Tibial artery (tissue), 4 donors: ENCODE results near the gene CYTH1.

Experiments used
- DNase-seq, 2 donors: peaks; one replicate each; pipeline ENCODE4 v3.0.0-alpha.2; 2019
- H3K27ac ChIP-seq, 2 donors: fragments of 200-600 bp; sonication (generic) in 1 of 2; 1 replicate in 1 of 2; 2 replicates in 1 of 2; pipeline ENCODE4 v1.5.1; 2018 to 2019; ENCODE audit warnings: mild to moderate bottlenecking in 1 of 2
- H3K27me3 ChIP-seq, 2 donors: fragments of 200-600 bp; sonication (generic) in 1 of 2; one replicate each; pipeline versions ENCODE4 v1.5.1 to v1.6.0; 2016 to 2019
- H3K36me3 ChIP-seq, 3 donors: fragments of 200-600 bp; sonication (generic) in 2 of 3; one replicate each; pipeline ENCODE4 v1.5.1; 2016 to 2019; ENCODE audit warnings: mild to moderate bottlenecking in 2 of 3
- H3K4me1 ChIP-seq, 4 donors: fragments of 200-600 bp; sonication (generic) in 2 of 4; 1 replicate in 3 of 4; 2 replicates in 1 of 4; pipeline ENCODE4 v1.5.1; 2016 to 2019
- H3K4me3 ChIP-seq, 2 donors: fragments of 200-600 bp; sonication (generic) in 1 of 2; 1 replicate in 1 of 2; 2 replicates in 1 of 2; pipeline ENCODE4 v1.5.1; 2018 to 2019; ENCODE audit warnings: mild to moderate bottlenecking in 2 of 2
- H3K9me3 ChIP-seq, 3 donors: fragments of 200-600 bp; sonication (generic) in 1 of 3; one replicate each; pipeline ENCODE4 v1.5.1; 2016 to 2019
- CTCF ChIP-seq, 2 experiments: fragments of 200-600 bp in 1 of 2; fragments of 450-650 bp in 1 of 2; IDR thresholded peaks; one replicate each; pipeline ENCODE4 v1.5.1; 2017 to 2019; ENCODE audit warnings: antibody characterized with exemption in 2 of 2, mild to moderate bottlenecking in 1 of 2, moderate library complexity in 1 of 2
- intact Hi-C: fragments of 100-400 bp; cut with DNase I; formaldehyde crosslinking; loops from one replicate; pipeline ENCODE4 v1.15.0; 2023; ENCODE audit warnings: low total_unique reads

Gene CYTH1

GRCh38 chr17:78798695-78799559 lies 16.9 kb upstream of the CYTH1 start:
- peak in 1 of 2 experiments; percentile 24 for TF ChIP-seq CTCF (IDR thresholded peaks at IDR 0.05)
- Histone ChIP-seq H3K4me1 (no peaks in the 10 kb centered on the region), H3K9me3 (no peaks in the 10 kb centered on the region), H3K36me3 (peaks cover 72 to 88% (median 85%) of the 10 kb centered on the region in 3 donors), H3K27ac (no peak overlapping the region), H3K27me3 (no peaks in the 10 kb centered on the region), H3K4me3 (no peak overlapping the region)
- no peak for DNase-seq
- intact Hi-C loops, result no loop called here

- peaks cover 63 to 88% (median 81%) of the 10 kb centered on the region in 3 donors for H3K36me3 ChIP-seq
- intact Hi-C loops, result no loop called here
These were observed 15.9 kb upstream of the CYTH1 start for GRCh38 chr17:78797691-78798585.

DNA sequence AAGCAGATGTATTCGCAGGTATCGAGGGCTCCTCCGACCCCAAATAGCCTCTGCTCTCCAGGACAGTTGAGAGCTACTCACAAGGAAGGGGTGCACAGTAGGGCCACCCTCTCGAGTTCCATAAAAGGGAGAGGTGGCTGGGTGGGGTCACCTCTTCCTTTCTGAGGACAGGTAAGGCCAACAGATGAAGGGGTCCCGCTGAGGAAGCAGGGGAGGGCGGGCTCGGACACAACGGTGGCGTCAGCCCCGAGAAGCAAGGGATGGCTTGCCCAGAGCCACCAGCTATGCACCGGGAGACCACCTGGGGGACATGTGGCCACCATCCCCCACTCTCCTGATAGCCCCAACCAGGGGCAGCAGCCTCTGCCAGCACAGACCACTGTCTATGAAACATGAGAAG lies 15.1 kb upstream of the CYTH1 start:
- no peak overlapping the region for H3K27ac ChIP-seq
- DNase-seq, result no peak
- H3K9me3 ChIP-seq, result no peaks in the 10 kb centered on the region
- H3K27me3 ChIP-seq, result no peaks in the 10 kb centered on the region
- no peak for TF ChIP-seq CTCF (IDR thresholded peaks at IDR 0.05)
- H3K4me1 ChIP-seq, result no peaks in the 10 kb centered on the region
- intact Hi-C loops, result no loop called here
- peaks cover 56 to 85% (median 74%) of the 10 kb centered on the region in 3 donors for H3K36me3 ChIP-seq
- no peak overlapping the region for H3K4me3 ChIP-seq

More at GRCh38 chr17:78797691-78798585, 15.9 kb upstream of the CYTH1 start:
- no peak overlapping the region for H3K27ac ChIP-seq
- no peak for DNase-seq
- no peaks in the 10 kb centered on the region for H3K27me3 ChIP-seq
- no peak for TF ChIP-seq CTCF (IDR thresholded peaks at IDR 0.05)
- H3K9me3 ChIP-seq, result no peaks in the 10 kb centered on the region
- H3K4me1 ChIP-seq, result no peaks in the 10 kb centered on the region
- no peak overlapping the region for H3K4me3 ChIP-seq

GRCh38 chr17:78796517-78796900 lies 14.4 kb upstream of the CYTH1 start:
- Histone ChIP-seq H3K27ac (no peak overlapping the region), H3K4me1 (peaks cover 0 to 6% (median 2%) of the 10 kb centered on the region in 4 donors), H3K36me3 (peaks cover 51 to 84% (median 67%) of the 10 kb centered on the region in 3 donors), H3K9me3 (no peaks in the 10 kb centered on the region), H3K27me3 (no peaks in the 10 kb centered on the region), H3K4me3 (no peak overlapping the region)
- TF ChIP-seq CTCF (IDR thresholded peaks at IDR 0.05), result no peak
- no peak for DNase-seq
- intact Hi-C loops, result no loop called here

- Histone ChIP-seq H3K27me3 (no peaks in the 10 kb centered on the region), H3K36me3 (peaks cover 51 to 79% (median 62%) of the 10 kb centered on the region in 3 donors), H3K9me3 (no peaks in the 10 kb centered on the region), H3K27ac (no peak overlapping the region), H3K4me1 (peaks cover 0 to 11% (median 3%) of the 10 kb centered on the region in 4 donors), H3K4me3 (no peak overlapping the region)
- TF ChIP-seq CTCF (IDR thresholded peaks at IDR 0.05), result no peak
- DNase-seq, result no peak
- intact Hi-C loops, result no loop called here
These were observed 13.9 kb upstream of the CYTH1 start for GRCh38 chr17:78795861-78796516.
